Jurkat, Clone E6-1 (cell line): ENCODE results near the gene MBOAT7.

Experiments
- DNase-seq: peaks from one replicate; pipeline ENCODE4 v3.0.0-alpha.2; 2011; ENCODE audit warnings: low read depth, low spot score
- H3K4me3 ChIP-seq: 2 replicates; pipeline ENCODE4 v1.5.1; 2011; ENCODE audit warnings: mild to moderate bottlenecking, low read length, control low read depth, moderate library complexity

The MBOAT7 gene

DNA sequence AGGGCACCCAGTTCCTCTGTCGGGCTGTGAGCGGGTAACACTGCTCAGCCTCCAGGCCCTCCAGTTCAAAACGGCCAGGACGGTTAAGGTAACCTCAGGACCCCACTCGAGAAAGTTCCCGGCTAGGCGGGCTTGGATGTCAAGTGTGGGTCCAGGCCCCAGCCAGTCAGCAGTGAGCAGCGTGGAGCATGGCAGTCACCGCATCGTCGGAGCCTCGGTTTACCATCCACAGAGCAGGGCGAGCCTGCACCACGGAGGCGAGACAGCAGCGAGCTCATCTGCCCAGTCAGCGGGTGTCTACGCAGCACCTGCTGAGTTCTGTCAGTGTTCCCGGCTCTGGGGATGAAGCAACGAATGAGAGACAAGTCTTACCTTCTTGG lies 59.8 kb downstream of the MBOAT7 start:
- no peak for DNase-seq
- no peak overlapping the region for H3K4me3 ChIP-seq

DNA sequence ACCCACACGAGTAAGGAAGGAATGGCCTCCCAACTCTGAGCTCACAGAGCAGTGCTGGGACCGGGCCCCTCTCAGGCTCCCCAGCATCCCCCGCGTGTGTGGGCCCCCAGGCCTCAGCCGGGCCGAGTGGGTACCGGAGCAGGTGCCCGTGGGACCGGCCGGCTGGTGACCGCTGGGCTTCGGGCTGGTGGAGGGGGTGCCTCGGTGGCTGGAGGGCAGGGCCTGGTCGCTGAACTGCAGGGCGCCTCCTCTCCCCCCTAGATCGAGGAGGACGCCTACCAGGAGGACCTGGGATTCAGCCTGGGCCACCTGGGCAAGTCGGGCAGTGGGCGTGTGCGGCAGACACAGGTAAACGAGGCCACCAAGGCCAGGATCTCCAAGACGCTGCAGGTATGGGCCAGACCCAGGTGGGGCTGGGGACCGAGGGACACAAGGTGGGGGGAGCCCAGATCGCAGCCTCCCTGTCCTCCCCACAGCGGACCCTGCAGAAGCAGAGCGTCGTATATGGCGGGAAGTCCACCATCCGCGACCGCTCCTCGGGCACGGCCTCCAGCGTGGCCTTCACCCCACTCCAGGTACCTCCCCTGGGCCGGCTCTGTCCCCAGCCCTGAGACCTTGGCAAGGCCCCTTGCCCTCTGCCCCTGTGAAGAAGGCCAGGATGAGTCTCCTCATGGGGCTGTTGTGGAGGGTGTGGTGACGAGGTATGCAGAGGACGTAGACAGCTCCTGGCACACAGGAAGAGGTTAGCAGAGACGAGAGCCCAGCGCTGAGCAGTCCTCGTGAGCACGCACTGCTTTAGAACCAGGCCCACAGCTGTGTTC lies 60.4 kb downstream of the MBOAT7 start:
- no peak overlapping the region for H3K4me3 ChIP-seq
- DNase-seq, result no peak

DNA sequence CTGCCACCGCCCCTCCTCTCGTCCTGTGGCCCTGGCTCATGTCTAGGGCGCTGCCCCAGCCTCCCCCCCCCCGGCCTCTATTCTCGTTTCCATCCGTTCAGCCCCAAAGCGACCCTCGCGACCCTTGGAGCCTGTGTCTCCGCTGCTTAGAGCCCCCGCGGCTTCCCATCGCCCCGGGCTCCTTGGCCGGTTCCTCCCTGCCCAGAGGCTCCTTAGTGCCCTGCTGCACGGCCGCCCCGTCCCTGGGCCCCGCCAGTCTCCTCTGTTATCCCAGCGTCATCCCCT lies 61.0 kb downstream of the MBOAT7 start:
- DNase-seq, result no peak
- no peak overlapping the region for H3K4me3 ChIP-seq

DNA sequence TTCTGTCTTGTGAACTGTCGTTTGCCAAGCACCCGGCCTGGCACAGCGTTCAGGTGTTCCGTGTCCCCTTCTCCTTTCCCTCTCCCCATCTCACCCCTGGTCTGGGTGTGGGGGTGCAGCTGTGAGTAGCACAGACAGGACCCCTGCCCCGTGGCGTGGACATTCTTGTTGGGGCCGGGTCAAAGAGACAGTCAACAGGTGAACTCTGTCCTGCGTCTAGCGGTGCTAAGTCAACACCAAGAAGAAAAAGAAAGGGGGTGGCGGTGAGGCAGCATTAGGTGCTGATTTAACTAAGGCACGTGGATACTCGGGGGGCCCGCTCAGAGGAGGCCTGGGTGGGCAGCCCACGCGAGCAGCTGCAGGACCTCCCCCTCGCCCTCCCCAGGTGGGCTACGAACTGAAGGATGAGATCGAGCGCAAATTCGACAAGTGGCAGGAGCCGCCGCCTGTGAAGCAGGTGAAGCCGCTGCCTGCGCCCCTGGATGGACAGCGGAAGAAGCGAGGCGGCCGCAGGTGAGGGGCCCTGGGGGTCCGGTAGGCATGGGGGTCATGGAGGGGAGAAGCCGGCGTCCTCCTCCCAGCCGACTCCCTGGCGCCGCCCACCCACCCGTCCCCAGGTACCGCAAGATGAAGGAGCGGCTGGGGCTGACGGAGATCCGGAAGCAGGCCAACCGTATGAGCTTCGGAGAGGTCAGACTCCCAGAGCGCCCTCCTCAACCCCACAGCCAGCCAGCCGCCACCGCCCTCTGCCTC lies 61.5 kb downstream of the MBOAT7 start:
- no peak for DNase-seq
- H3K4me3 ChIP-seq, result no peak overlapping the region

DNA sequence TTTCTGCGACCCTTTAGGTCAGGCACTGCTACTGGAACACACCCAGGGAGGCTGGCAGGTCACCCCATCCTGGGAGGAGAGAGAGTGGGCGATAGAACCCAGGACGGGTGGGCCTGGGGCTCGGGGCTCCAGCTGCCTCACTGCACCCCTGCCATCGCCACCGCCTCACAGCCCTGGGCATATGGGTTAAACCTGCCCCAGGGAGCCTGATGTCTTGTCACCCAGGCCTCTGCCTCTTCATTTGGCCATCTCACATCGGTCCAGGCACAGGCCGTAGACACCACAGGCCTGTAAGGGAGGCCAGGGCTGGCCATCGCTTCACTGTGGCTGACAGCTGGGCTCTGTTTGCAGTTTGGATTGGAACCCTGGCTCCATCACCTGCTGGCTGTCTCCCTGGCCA lies 63.7 kb downstream of the MBOAT7 start:
- no peak for DNase-seq
- no peak overlapping the region for H3K4me3 ChIP-seq

DNA sequence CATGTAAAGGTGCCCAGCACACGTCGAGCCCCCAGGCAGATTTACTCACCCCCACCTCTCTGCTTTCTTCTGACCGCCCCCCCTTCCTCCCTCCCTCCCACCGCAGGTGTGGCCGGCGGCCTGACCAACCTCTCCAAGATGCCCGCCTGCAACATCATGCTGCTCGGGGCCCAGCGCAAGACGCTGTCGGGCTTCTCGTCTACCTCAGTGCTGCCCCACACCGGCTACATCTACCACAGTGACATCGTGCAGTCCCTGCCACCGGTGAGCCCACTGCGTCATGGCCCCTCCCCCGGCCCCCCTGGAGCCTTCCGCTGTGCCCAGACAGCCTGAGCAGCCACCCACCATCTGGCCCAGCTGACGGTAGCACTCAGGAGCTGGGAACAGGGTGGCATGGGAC lies 65.0 kb downstream of the MBOAT7 start:
- H3K4me3 ChIP-seq, result no peak overlapping the region
- no peak for DNase-seq

DNA sequence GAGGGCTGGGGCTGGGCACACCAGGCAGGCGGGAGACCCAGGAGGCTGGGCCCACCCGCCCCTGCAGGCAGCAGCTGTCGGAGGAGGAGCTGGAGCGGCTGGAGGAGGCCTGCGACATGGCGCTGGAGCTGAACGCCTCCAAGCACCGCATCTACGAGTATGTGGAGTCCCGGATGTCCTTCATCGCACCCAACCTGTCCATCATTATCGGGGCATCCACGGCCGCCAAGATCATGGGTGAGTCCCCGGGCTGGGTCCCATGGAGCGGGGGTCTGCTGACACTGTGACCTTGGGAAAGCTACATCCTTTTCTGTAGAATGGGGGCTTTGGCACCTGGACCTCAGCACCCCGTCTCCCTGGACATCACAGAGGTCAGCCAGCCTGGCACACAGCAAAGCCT lies 65.7 kb downstream of the MBOAT7 start:
- no peak for DNase-seq
- H3K4me3 ChIP-seq, result no peak overlapping the region
